Epithelial cell of proximal tubule (primary cell): Measurements from ENCODE around the gene HACD2. TPM values are rescaled to one million over a fixed set of nuclear protein-coding genes. Genes with fewer than 3 reads are reported as not detected.
"Not testable (repeated sequence)": the region's sequence is repeated elsewhere in the genome, so short reads cannot be mapped to it uniquely, and the experiment has no call there.

ENCODE experiments used
- DNase-seq: peaks from one replicate; pipeline ENCODE4 v3.0.0-alpha.2; 2011; ENCODE audit warnings: low read depth
- H3K4me3 ChIP-seq: 2 replicates; pipeline ENCODE4 v1.5.1; 2011; ENCODE audit warnings: low read depth, mild to moderate bottlenecking, low read length
- CTCF ChIP-seq: conservative IDR thresholded peaks from 2 replicates; pipeline ENCODE4 v1.5.1; 2012; ENCODE audit warnings: low read depth, mild to moderate bottlenecking, low read length
- total RNA-seq: library from RNA; depleted of rRNA; stranded (reverse); fragments of >200 nt; gene quantifications from 2 replicates; pipeline ENCODE4 v1.2.3, GENCODE V29; 2015

HACD2 gene
- total RNA-seq, 1 donor from 2014 or later: 22.8 TPM

GRCh38 chr3:123602325-123602724, 17.5 kb upstream of the HACD2 start:
- H3K4me3 ChIP-seq: no peak overlapping the region
- no peak for TF ChIP-seq CTCF
- no peak for DNase-seq

- not testable (repeated sequence) for DNase-seq, H3K4me3 ChIP-seq
Observed at GRCh38 chr3:123600863-123601262, 16.0 kb upstream of the HACD2 start.

GRCh38 chr3:123597561-123597960, 12.7 kb upstream of the HACD2 start:
- DNase-seq: no peak
- no peak for TF ChIP-seq CTCF

GRCh38 chr3:123595396-123596180, 10.7 kb upstream of the HACD2 start:
- no peak overlapping the region for H3K4me3 ChIP-seq
- DNase-seq: no peak
- TF ChIP-seq CTCF: no peak

More at GRCh38 chr3:123597561-123597960, 12.7 kb upstream of the HACD2 start:
- no peak overlapping the region for H3K4me3 ChIP-seq

GRCh38 chr3:123593381-123593780, 8.5 kb upstream of the HACD2 start:
- TF ChIP-seq CTCF: no peak
- no peak overlapping the region for H3K4me3 ChIP-seq
- no peak for DNase-seq

GRCh38 chr3:123590685-123591450, 6.0 kb upstream of the HACD2 start:
- no peak for TF ChIP-seq CTCF
- DNase-seq: no peak

GRCh38 chr3:123587401-123587800, 2.5 kb upstream of the HACD2 start:
- no peak for TF ChIP-seq CTCF
- no peak for DNase-seq
- H3K4me3 ChIP-seq: no peak overlapping the region

More at GRCh38 chr3:123590685-123591450, 6.0 kb upstream of the HACD2 start:
- H3K4me3 ChIP-seq: no peak overlapping the region
